GM12891 (cell line): ENCODE measurements around the gene CMSS1.

Source experiments
- POLR2A ChIP-seq: IDR thresholded peaks from 2 replicates; pipeline ENCODE4 v1.6.1; 2011; ENCODE audit warnings: low read depth, low read length, control low read depth
- POLR2AphosphoS5 ChIP-seq: IDR thresholded peaks from 2 replicates; pipeline ENCODE4 v1.6.1; 2011; ENCODE audit warnings: low read depth, low read length, control low read depth
- TAF1 ChIP-seq: IDR thresholded peaks from 2 replicates; pipeline ENCODE4 v1.6.1; 2011; ENCODE audit warnings: low read depth, low read length, control low read depth

- no peak for TF ChIP-seq TAF1
- no peak for TF ChIP-seq POLR2A
- no peak for TF ChIP-seq POLR2AphosphoS5
Observed at GRCh38 chr3:99794485-99794884, 23.2 kb upstream of the CMSS1 start.
